Cardiac fibroblast (primary cell): ENCODE results near the gene C5orf34.
"Not testable (repeated sequence)": the region's sequence is repeated elsewhere in the genome, so short reads cannot be mapped to it uniquely, and the experiment has no call there.

Experiments used
- DNase-seq, 2 donors: peaks; one replicate each; pipeline versions ENCODE4 v3.0.0 to v3.0.0-alpha.2; 2010; ENCODE audit warnings: low read depth in 2 of 2
- H3K4me3 ChIP-seq, 2 donors: replicated peaks in 1 of 2; 1 replicate in 1 of 2; 2 replicates in 1 of 2; pipeline ENCODE4 v1.5.1; 2011; ENCODE audit warnings: low read depth in 2 of 2, low read length in 2 of 2, mild to moderate bottlenecking in 2 of 2, moderate library complexity in 1 of 2
- CTCF ChIP-seq: IDR thresholded peaks from one replicate; pipeline ENCODE4 v1.5.1; 2011; ENCODE audit warnings: low read depth, mild to moderate bottlenecking, low read length, inconsistent platforms

Gene C5orf34

GRCh38 chr5:43514816-43515677 lies at the start of gene C5orf34:
Gene C5orf34 (minus strand): TSS chr5:43515148. CDS start chr5:43509339, 5,809 bp downstream.
- peak within 1 kb of the TSS; percentile 57 to 66 for H3K4me3 ChIP-seq
- DNase-seq, result peak; percentile 97
- TF ChIP-seq CTCF, result no peak

- no peak overlapping the region for H3K4me3 ChIP-seq
- no peak for TF ChIP-seq CTCF
- DNase-seq, result no peak
Measured at GRCh38 chr5:43564289-43564850, 49.4 kb upstream of the C5orf34 start.

- no peak for TF ChIP-seq CTCF
- H3K4me3 ChIP-seq, result no peak overlapping the region
- peak in 1 of 2 donors; percentile 37 for DNase-seq
Measured at GRCh38 chr5:43563321-43563720, 48.4 kb upstream of the C5orf34 start.

GRCh38 chr5:43561356-43561755 lies 46.4 kb upstream of the C5orf34 start:
- no peak overlapping the region for H3K4me3 ChIP-seq
- peak in 1 of 2 donors; percentile 79 for DNase-seq
- no peak for TF ChIP-seq CTCF

GRCh38 chr5:43560128-43560527 lies 45.2 kb upstream of the C5orf34 start:
- no peak overlapping the region for H3K4me3 ChIP-seq
- peak; percentile 67 to 74 for DNase-seq
- TF ChIP-seq CTCF, result no peak

- H3K4me3 ChIP-seq, result peak within 1 kb of the TSS; percentile 81 to 91
- peak; percentile 88 to 92 for DNase-seq
- TF ChIP-seq CTCF, result peak; percentile 4
Measured at GRCh38 chr5:43556857-43557542, 42.1 kb upstream of the C5orf34 start, which contains the start of gene PAIP1. Gene PAIP1 (minus strand): TSS chr5:43557077. CDS start chr5:43556846, 231 bp downstream.

- not testable (repeated sequence) for DNase-seq
- peak overlapping the region; percentile 81 to 91 for H3K4me3 ChIP-seq
Measured at GRCh38 chr5:43556607-43556856, 41.6 kb upstream of the C5orf34 start.
